GM12878 (cell line): ENCODE results near the gene LHFPL4. TPM values are rescaled to one million over a fixed set of nuclear protein-coding genes. Genes with fewer than 3 reads are reported as not detected.

Experiments used
- ATAC-seq: fragments of 200-7000 bp; cut with Tn5 transposase; 3 replicates; pipeline ENCODE4 v1.9.1; 2020; ENCODE audit warnings: mild to moderate bottlenecking, moderate library complexity
- BruUV-seq: library from RNA; stranded (reverse); fragments of 400-500 nt; replicated peaks from 2 replicates; lab custom pipeline; 2021; lab: Mats Ljungman, UMichigan
- CTCF ChIA-PET: fragments of 300-600 bp; sonication (Branson Sonifier 250); formaldehyde crosslinking; extraction: SDS; loops from one replicate; lab custom pipeline; 2021; ENCODE audit warnings: inconsistent platforms; lab: Yijun Ruan, JAX
- POLR2A ChIA-PET: fragments of 350-600 bp; formaldehyde crosslinking; extraction: SDS; loops from one replicate; lab custom pipeline; 2021; ENCODE audit warnings: inconsistent platforms; lab: Charles Lee
- RAD21 ChIA-PET: fragments of 300-600 bp; sonication (Branson Sonifier 250); formaldehyde crosslinking; loops from one replicate; lab custom pipeline; 2023; ENCODE audit warnings: antibody characterized with exemption; ENCODE audit not compliant: unreplicated experiment; lab: Charles Lee
- SMC1A ChIA-PET: fragments of 300-600 bp; sonication (Branson Sonifier 250); formaldehyde crosslinking; loops from one replicate; lab custom pipeline; 2023; ENCODE audit not compliant: unreplicated experiment, uncharacterized antibody; lab: Charles Lee
- DNase-seq: peaks from one replicate; pipeline ENCODE4 v3.0.0-alpha.2; 2011; ENCODE audit warnings: low read depth, low spot score
- FAIRE-seq: peaks from 3 replicates; lab custom pipeline; 2011; peaks lifted over from hg19 to GRCh38; lab: Jason Lieb, UNC
- H2AFZ ChIP-seq: 2 replicates; pipeline ENCODE4 v1.6.0; 2011; ENCODE audit warnings: low read depth, low read length, control low read depth; ENCODE audit not compliant: control insufficient read depth
- H3K27ac ChIP-seq: 2 replicates; pipeline ENCODE4 v1.5.1; 2011; ENCODE audit warnings: control low read depth; ENCODE audit not compliant: control insufficient read depth, insufficient read depth
- H3K27me3 ChIP-seq, 2 experiments: replicated peaks in 1 of 2; 2 replicates each; pipeline versions ENCODE4 v1.6.0 to v1.6.1; 2011; ENCODE audit warnings: low read length in 1 of 2; ENCODE audit not compliant: control insufficient read depth in 2 of 2, insufficient read depth in 2 of 2
- H3K36me3 ChIP-seq, 2 experiments: 2 replicates each; pipeline ENCODE4 v1.5.1; 2011; ENCODE audit warnings: low read length in 1 of 2; ENCODE audit not compliant: control insufficient read depth in 2 of 2, insufficient read depth in 2 of 2
- H3K4me1 ChIP-seq: 2 replicates; pipeline ENCODE4 v1.6.1; 2011; ENCODE audit warnings: mild to moderate bottlenecking, low read length, moderate library complexity, mixed read lengths; ENCODE audit not compliant: control insufficient read depth, insufficient read depth
- H3K4me2 ChIP-seq: 2 replicates; pipeline ENCODE4 v1.6.0; 2011; ENCODE audit warnings: control low read depth; ENCODE audit not compliant: control insufficient read depth, insufficient read depth
- H3K4me3 ChIP-seq: fragments of 200-600 bp; sonication (generic); 2 replicates; pipeline ENCODE4 v1.5.1; 2016
- H3K79me2 ChIP-seq: 2 replicates; pipeline ENCODE4 v1.6.0; 2011; ENCODE audit warnings: low read length; ENCODE audit not compliant: control insufficient read depth, insufficient read depth
- H3K9ac ChIP-seq: 2 replicates; pipeline ENCODE4 v1.8.0; 2011; ENCODE audit warnings: low read length, control low read depth, mixed read lengths; ENCODE audit not compliant: control insufficient read depth, insufficient read depth
- H3K9me3 ChIP-seq: replicated peaks from 3 replicates; pipeline ENCODE4 v1.5.1; 2011; ENCODE audit warnings: mild to moderate bottlenecking, low read length; ENCODE audit not compliant: control insufficient read depth, insufficient read depth
- H4K20me1 ChIP-seq: 2 replicates; pipeline ENCODE4 v1.6.0; 2011; ENCODE audit not compliant: control insufficient read depth, insufficient read depth
- ATF3 ChIP-seq: IDR thresholded peaks from 2 replicates; pipeline ENCODE4 v1.6.1; 2011; ENCODE audit warnings: low read depth, mild to moderate bottlenecking, low read length, moderate library complexity, borderline replicate concordance; ENCODE audit errors: extremely low read depth
- BCL3 ChIP-seq: IDR thresholded peaks from 2 replicates; pipeline ENCODE4 v1.6.1; 2011; ENCODE audit warnings: borderline replicate concordance, low read depth, mild to moderate bottlenecking, moderate library complexity, low read length; ENCODE audit not compliant: insufficient read depth, poor library complexity, severe bottlenecking
- E4F1 ChIP-seq: fragments of 450-650 bp; IDR thresholded peaks from 2 replicates; pipeline ENCODE4 v1.6.1; 2018; ENCODE audit warnings: borderline replicate concordance, mild to moderate bottlenecking; ENCODE audit not compliant: partially characterized antibody
- HDAC6 ChIP-seq: fragments of 200-600 bp; sonication (generic); IDR thresholded peaks from one replicate; pipeline ENCODE4 v1.8.0; 2017; ENCODE audit warnings: antibody characterized with exemption; ENCODE audit not compliant: unreplicated experiment
- PBX3 ChIP-seq: IDR thresholded peaks from 2 replicates; pipeline ENCODE4 v1.6.1; 2011; ENCODE audit warnings: mild to moderate bottlenecking, low read depth, low read length, moderate library complexity; ENCODE audit not compliant: insufficient replicate concordance
- PML ChIP-seq: IDR thresholded peaks from 2 replicates; pipeline ENCODE4 v1.6.1; 2012; ENCODE audit warnings: low read length, inconsistent platforms
- RAD21 ChIP-seq: IDR thresholded peaks from 2 replicates; pipeline ENCODE4 v1.6.1; 2011; ENCODE audit warnings: mild to moderate bottlenecking, low read depth, low read length, moderate library complexity; ENCODE audit not compliant: insufficient read depth
- REST ChIP-seq: IDR thresholded peaks from 2 replicates; pipeline ENCODE4 v1.6.1; 2012; ENCODE audit warnings: mild to moderate bottlenecking, low read depth, low read length
- SMC3 ChIP-seq: IDR thresholded peaks from 2 replicates; pipeline ENCODE4 v1.6.1; 2011; ENCODE audit warnings: low read length, improper control_type of control experiment, borderline replicate concordance
- STAT3 ChIP-seq: IDR thresholded peaks from 2 replicates; pipeline ENCODE4 v1.6.1; 2011; ENCODE audit warnings: low read depth, low read length, improper control_type of control experiment
- SUZ12 ChIP-seq: fragments of 200-600 bp; sonication (generic); IDR thresholded peaks from one replicate; pipeline ENCODE4 v1.6.1; 2018; ENCODE audit warnings: antibody characterized with exemption, mild to moderate bottlenecking; ENCODE audit not compliant: unreplicated experiment
- WGBS: methylation state at CpG from one replicate; pipeline ENCODE4 v1.1.6; 2016; ENCODE audit warnings: low lambda C conversion rate; ENCODE audit not compliant: insufficient replicate concordance, insufficient coverage; ENCODE audit errors: missing lambda C conversion rate; 5-methylcytosine and 5-hydroxymethylcytosine counted together
- in situ Hi-C: fragments of 300-500 bp; cut with MboI; formaldehyde crosslinking; loops from 9 replicates; pipeline ENCODE4 v1.14.3; 2018; ENCODE audit warnings: mixed read lengths
- intact Hi-C: fragments of 100-400 bp; cut with micrococcal nuclease; formaldehyde crosslinking; loops from one replicate; pipeline ENCODE4 v1.14.2; 2022; ENCODE audit not compliant: unreplicated experiment
- polyA plus RNA-seq, 11 experiments: library from polyadenylated mRNA; depleted of rRNA in 4 of 11; unstranded in 6 of 11; stranded (reverse) in 5 of 11; fragments of >200 nt; fragmentation: Nextera tagmentation in 4 of 11; fragmentation: Illumina TruSeq in 1 of 11; extraction: Ambion mirVana in 4 of 11; extraction: Trizol in 1 of 11; gene quantifications; 1 replicate in 1 of 11; 2 replicates in 10 of 11; pipeline versions ENCODE4 v1.2.1 to v1.2.3, GENCODE V29; 2011 to 2016; ENCODE audit warnings: inconsistent platforms in 2 of 11, missing spikeins in 2 of 11, low read depth in 1 of 11
- total RNA-seq, 4 experiments: library from RNA; depleted of rRNA in 3 of 4; stranded (reverse); fragments of >200 nt in 3 of 4; fragmentation: Illumina TruSeq in 1 of 4; extraction: Trizol in 1 of 4; gene quantifications; 2 replicates each; pipeline versions ENCODE4 v1.2.1 to v1.2.3, GENCODE V29; 2013 to 2021

Gene LHFPL4
- total and polyA plus RNA-seq, 10 of the 15 experiments (the other 5 are each of a cell fraction or from before 2014, with no cell fraction given): 0.05 to 0.15 TPM; not detected in 8

- ChIA-PET POLR2A (no interaction called here), SMC1A (interaction anchor here (0.5 kb wide), 1 partner anchor 16 kb away, joined by 3 read pairs; no protein-coding TSS in a partner anchor)
- in situ Hi-C loops: loop anchor here (5.0 kb wide), 1 partner anchor 227 kb away; no protein-coding TSS in a partner anchor
- no peak for TF ChIP-seq PML
- 0 out of 2 replicates have a peak, but pooled peaks have one; percentile 33 for TF ChIP-seq RAD21
- TF ChIP-seq SMC3: peak; percentile 17; the same call in 1 of the 2 replicates
- TF ChIP-seq HDAC6: no peak
- TF ChIP-seq STAT3: no peak
- TF ChIP-seq REST: peak; percentile 61; the same call in 1 of the 2 replicates
- peak; percentile 5 for TF ChIP-seq PBX3
- peak; percentile 96 for TF ChIP-seq BCL3
- TF ChIP-seq E4F1: no peak
- TF ChIP-seq ATF3: no peak
- TF ChIP-seq SUZ12: peak; percentile 63
Measured at GRCh38 chr3:9500108-9501050, 53.2 kb downstream of the LHFPL4 start.

More at GRCh38 chr3:9500108-9501050, 53.2 kb downstream of the LHFPL4 start:
- no peaks in the 10 kb centered on the region for H3K36me3 ChIP-seq
- no peak overlapping the region for H3K9ac ChIP-seq
- BruUV-seq: no TSS peak
- peak; percentile 87 for ATAC-seq
- intact Hi-C loops: loop anchor here (5.0 to 10.0 kb wide), 2 partner anchors 152 to 526 kb away; no protein-coding TSS in a partner anchor
- no peaks in the 10 kb centered on the region for H4K20me1 ChIP-seq
- H3K4me1 ChIP-seq: peaks cover 2% of the 10 kb centered on the region; the same call in 1 of the 2 replicates
- no peak for FAIRE-seq
- no peak overlapping the region for H2AFZ ChIP-seq
- H3K4me3 ChIP-seq: no peak overlapping the region
- H3K27me3 ChIP-seq: peaks cover 1 to 8% of the 10 kb centered on the region in 2 experiments
- WGBS: 14% methylated on average over 39 of the region's 39 CpGs
- H3K79me2 ChIP-seq: no peaks in the 10 kb centered on the region
- ChIA-PET RAD21 (no interaction called here), CTCF (interaction anchor here (1.1 to 5.2 kb wide), 7 partner anchors 16 to 278 kb away, joined by 3 to 45 read pairs (median 3); partner anchors contain the start of gene THUMPD3)
- H3K27ac ChIP-seq: no peak overlapping the region
- DNase-seq: no peak
- no peak overlapping the region for H3K4me2 ChIP-seq
- no peaks in the 10 kb centered on the region for H3K9me3 ChIP-seq
